H1 (cell line): ENCODE measurements around the gene HIGD2A. TPM values are rescaled to one million over a fixed set of nuclear protein-coding genes. Genes with fewer than 3 reads are reported as not detected.

Experiments
- CTCF ChIA-PET: fragments of 300-600 bp; sonication (Branson Sonifier 250); formaldehyde crosslinking; loops from one replicate; lab custom pipeline; 2021; ENCODE audit not compliant: partially characterized antibody; lab: Charles Lee
- POLR2A ChIA-PET: fragments of 300-600 bp; sonication (Branson Sonifier 250); formaldehyde crosslinking; loops from one replicate; lab custom pipeline; 2021; ENCODE audit warnings: inconsistent platforms; ENCODE audit not compliant: partially characterized antibody; lab: Charles Lee
- DNase-seq, 2 experiments: peaks; one replicate each; pipeline versions ENCODE4 v3.0.0 to v3.0.0-alpha.2; 2010 to 2022; ENCODE audit warnings: low spot score in 2 of 2, low read depth in 1 of 2, mixed read lengths in 1 of 2
- FAIRE-seq: peaks from 2 replicates; lab custom pipeline; 2011; peaks lifted over from hg19 to GRCh38; lab: Jason Lieb, UNC
- H2AFZ ChIP-seq: 2 replicates; pipeline ENCODE4 v1.8.1; 2012; ENCODE audit warnings: low read length, inconsistent platforms
- H2AK5ac ChIP-seq: 2 replicates; pipeline ENCODE4 v1.6.1; 2013; ENCODE audit warnings: low read depth, low read length
- H2BK120ac ChIP-seq: replicated peaks from 2 replicates; pipeline ENCODE3; 2013; ENCODE audit warnings: low read depth, low read length, inconsistent platforms
- H2BK12ac ChIP-seq: 2 replicates; pipeline ENCODE4 v1.6.1; 2013; ENCODE audit warnings: low read depth, low read length
- H2BK15ac ChIP-seq: 2 replicates; pipeline ENCODE4 v1.6.1; 2013; ENCODE audit warnings: low read length
- H2BK20ac ChIP-seq: 2 replicates; pipeline ENCODE4 v1.6.1; 2013; ENCODE audit warnings: low read length
- H2BK5ac ChIP-seq: 2 replicates; pipeline ENCODE4 v1.6.1; 2013; ENCODE audit warnings: low read depth, low read length
- H3K14ac ChIP-seq: 2 replicates; pipeline ENCODE4 v1.6.1; 2013; ENCODE audit warnings: inconsistent platforms; ENCODE audit not compliant: insufficient read length
- H3K18ac ChIP-seq: 2 replicates; pipeline ENCODE4 v1.6.1; 2013; ENCODE audit warnings: low read length; ENCODE audit errors: extremely low read depth
- H3K23ac ChIP-seq: 2 replicates; pipeline ENCODE4 v1.6.1; 2013; ENCODE audit warnings: inconsistent platforms; ENCODE audit not compliant: insufficient read length
- H3K23me2 ChIP-seq: 2 replicates; pipeline ENCODE4 v1.6.1; 2013; ENCODE audit warnings: low read depth, low read length
- H3K27ac ChIP-seq: 2 replicates; pipeline ENCODE4 v1.6.1; 2011; ENCODE audit warnings: low read depth, low read length, inconsistent platforms
- H3K27me3 ChIP-seq, 4 experiments: replicated peaks in 1 of 4; 1 replicate in 1 of 4; 2 replicates in 3 of 4; pipeline versions ENCODE4 v1.6.1 to v1.8.1; 2011 to 2013; ENCODE audit warnings: low read length in 3 of 4, mild to moderate bottlenecking in 3 of 4, inconsistent platforms in 2 of 4, mixed read lengths in 2 of 4, moderate library complexity in 1 of 4; ENCODE audit not compliant: control insufficient read depth in 3 of 4, insufficient read depth in 3 of 4; ENCODE audit errors: extremely low read depth in 1 of 4
- H3K36me3 ChIP-seq, 4 experiments: 2 replicates each; pipeline versions ENCODE4 v1.6.1 to v1.8.1; 2011 to 2013; ENCODE audit warnings: mild to moderate bottlenecking in 4 of 4, low read length in 3 of 4, moderate library complexity in 2 of 4, control low read depth in 1 of 4, inconsistent platforms in 1 of 4; ENCODE audit not compliant: insufficient read depth in 4 of 4, control insufficient read depth in 2 of 4
- H3K4ac ChIP-seq: replicated peaks from 2 replicates; pipeline ENCODE3; 2013; ENCODE audit warnings: low read length, low read depth, mixed read lengths, inconsistent platforms; ENCODE audit not compliant: insufficient read length
- H3K4me1 ChIP-seq, 4 experiments: replicated peaks in 1 of 4; 1 replicate in 1 of 4; 2 replicates in 3 of 4; pipeline versions ENCODE4 v1.6.1 to v1.8.1; 2011 to 2013; ENCODE audit warnings: low read length in 3 of 4, inconsistent platforms in 2 of 4, mixed read lengths in 1 of 4; ENCODE audit not compliant: insufficient read depth in 4 of 4, control insufficient read depth in 3 of 4
- H3K4me2 ChIP-seq, 2 experiments: 2 replicates each; pipeline versions ENCODE4 v1.6.1 to v1.8.1; 2011 to 2013; ENCODE audit warnings: low read depth in 2 of 2, low read length in 2 of 2, control low read depth in 1 of 2, inconsistent platforms in 1 of 2, mild to moderate bottlenecking in 1 of 2; ENCODE audit not compliant: insufficient read depth in 1 of 2
- H3K4me3 ChIP-seq, 4 experiments: fragments of 200-600, 300-600 bp in 1 of 4; sonication (generic), shearing (Covaris generic), sonication (Bioruptor Twin) in 1 of 4; 2 replicates each; pipeline versions ENCODE4 v1.5.1 to v1.8.1; 2011 to 2016; ENCODE audit warnings: low read length in 4 of 4, low read depth in 3 of 4, control low read depth in 2 of 4, inconsistent platforms in 2 of 4, mild to moderate bottlenecking in 2 of 4, mixed read lengths in 1 of 4, moderate library complexity in 1 of 4; ENCODE audit not compliant: insufficient read depth in 2 of 4; ENCODE audit errors: extremely low read depth in 1 of 4
- H3K56ac ChIP-seq: replicated peaks from 2 replicates; pipeline ENCODE3; 2013; ENCODE audit warnings: low read depth, mild to moderate bottlenecking, mixed read lengths, low read length, inconsistent platforms; ENCODE audit not compliant: insufficient read length
- H3K79me1 ChIP-seq: 2 replicates; pipeline ENCODE4 v1.6.1; 2013; ENCODE audit warnings: low read depth, low read length, control low read depth
- H3K79me2 ChIP-seq, 2 experiments: 2 replicates each; pipeline versions ENCODE4 v1.6.1 to v1.8.1; 2012 to 2013; ENCODE audit warnings: low read length in 2 of 2, mild to moderate bottlenecking in 2 of 2, inconsistent platforms in 1 of 2; ENCODE audit not compliant: insufficient read depth in 2 of 2, control insufficient read depth in 1 of 2
- H3K9ac ChIP-seq, 4 experiments: replicated peaks in 1 of 4; 1 replicate in 1 of 4; 2 replicates in 3 of 4; pipeline versions ENCODE4 v1.6.1 to v1.8.1; 2011 to 2013; ENCODE audit warnings: low read depth in 3 of 4, low read length in 3 of 4, control low read depth in 2 of 4, mild to moderate bottlenecking in 2 of 4, moderate library complexity in 2 of 4, inconsistent platforms in 1 of 4; ENCODE audit errors: extremely low read depth in 1 of 4
- H3K9me3 ChIP-seq, 2 experiments: 2 replicates each; pipeline versions ENCODE4 v1.6.1 to v1.8.1; 2012 to 2013; ENCODE audit warnings: mild to moderate bottlenecking in 2 of 2, moderate library complexity in 2 of 2, control low read depth in 1 of 2, inconsistent platforms in 1 of 2, low read depth in 1 of 2, low read length in 1 of 2, mixed read lengths in 1 of 2; ENCODE audit not compliant: insufficient read depth in 2 of 2
- H4K20me1 ChIP-seq, 2 experiments: replicated peaks in 1 of 2; 2 replicates each; pipeline versions ENCODE3 to v1.8.1; 2011 to 2013; ENCODE audit warnings: inconsistent platforms in 2 of 2, low read length in 2 of 2, mild to moderate bottlenecking in 1 of 2; ENCODE audit not compliant: insufficient read depth in 2 of 2, control insufficient read depth in 1 of 2
- H4K5ac ChIP-seq: 2 replicates; pipeline ENCODE4 v1.6.1; 2013; ENCODE audit warnings: low read length, low read depth, mixed read lengths, inconsistent platforms; ENCODE audit not compliant: insufficient read length
- H4K8ac ChIP-seq: 2 replicates; pipeline ENCODE4 v1.8.0; 2013; ENCODE audit warnings: mild to moderate bottlenecking, moderate library complexity, low read length, inconsistent platforms; ENCODE audit not compliant: insufficient read depth; ENCODE audit errors: extremely low read depth
- H4K91ac ChIP-seq: replicated peaks from 2 replicates; pipeline ENCODE3; 2013; ENCODE audit warnings: low read length, mixed read lengths, inconsistent platforms; ENCODE audit not compliant: insufficient read length
- EGR1 ChIP-seq: IDR thresholded peaks from 2 replicates; pipeline ENCODE4 v1.6.1; 2011; ENCODE audit warnings: low read depth, low read length, borderline replicate concordance
- JUND ChIP-seq: IDR thresholded peaks from 2 replicates; pipeline ENCODE4 v1.6.1; 2011; ENCODE audit warnings: mild to moderate bottlenecking, improper control_type of control experiment, low read length
- KDM1A ChIP-seq: fragments of 200-600, 300-600 bp; sonication (generic); IDR thresholded peaks from 2 replicates; pipeline ENCODE4 v1.7.1; 2016; ENCODE audit warnings: mild to moderate bottlenecking, low read length, borderline replicate concordance
- MAFK ChIP-seq: IDR thresholded peaks from 2 replicates; pipeline ENCODE4 v1.6.1; 2012; ENCODE audit warnings: low read depth, mild to moderate bottlenecking, improper control_type of control experiment, low read length
- MAX ChIP-seq: IDR thresholded peaks from 2 replicates; pipeline ENCODE4 v1.6.1; 2012; ENCODE audit warnings: inconsistent platforms
- NRF1 ChIP-seq: IDR thresholded peaks from 2 replicates; pipeline ENCODE4 v1.6.1; 2011; ENCODE audit warnings: mild to moderate bottlenecking, low read depth, low read length, improper control_type of control experiment
- RBBP5 ChIP-seq: IDR thresholded peaks from 2 replicates; pipeline ENCODE4 v1.7.1; 2012; ENCODE audit warnings: low read depth, mild to moderate bottlenecking, inconsistent platforms, low read length, moderate library complexity, borderline replicate concordance
- TAF1 ChIP-seq: IDR thresholded peaks from 2 replicates; pipeline ENCODE4 v1.6.1; 2011; ENCODE audit warnings: mild to moderate bottlenecking, low read depth, low read length
- TBP ChIP-seq: IDR thresholded peaks from 2 replicates; pipeline ENCODE4 v1.6.1; 2011; ENCODE audit warnings: low read depth, low read length, improper control_type of control experiment
- TEAD4 ChIP-seq: IDR thresholded peaks from 2 replicates; pipeline ENCODE4 v1.6.1; 2012; ENCODE audit warnings: low read depth, low read length, inconsistent platforms, mixed read lengths
- YY1 ChIP-seq: IDR thresholded peaks from 2 replicates; pipeline ENCODE4 v1.6.1; 2011; ENCODE audit warnings: low read depth, mild to moderate bottlenecking, low read length
- WGBS, 2 experiments: shearing (Covaris generic) in 1 of 2; methylation state at CpG; one replicate each; pipeline versions ENCODE4 v1.1.6 to v1.1.7; 2013 to 2015; ENCODE audit warnings: low lambda C conversion rate in 2 of 2, mixed read lengths in 2 of 2, inconsistent platforms in 1 of 2, low coverage in 1 of 2, missing lambda C conversion rate in 1 of 2; ENCODE audit not compliant: insufficient replicate concordance in 2 of 2, insufficient coverage in 1 of 2, insufficient read length in 1 of 2; ENCODE audit errors: extremely low coverage in 1 of 2, missing lambda C conversion rate in 1 of 2; 5-methylcytosine and 5-hydroxymethylcytosine counted together
- polyA plus RNA-seq, 7 experiments: library from polyadenylated mRNA; depleted of rRNA in 3 of 7; stranded (reverse) in 5 of 7; unstranded in 2 of 7; fragments of >200 nt in 5 of 7; fragments of 200-250 nt in 2 of 7; gene quantifications; 1 replicate in 5 of 7; 2 replicates in 1 of 7; 4 replicates in 1 of 7; pipeline versions ENCODE4 v1.2.1 to v1.2.3, GENCODE V29; 2011 to 2013; ENCODE audit warnings: missing spikeins in 2 of 7, mixed read lengths in 2 of 7
- total RNA-seq: library from RNA; stranded (reverse); fragmentation: NEBNext Ultra II Directional; extraction: Animal tissue kit (Norgen Biotek cat#: 25700); gene quantifications from 2 replicates; pipeline ENCODE4 v1.2.1, GENCODE V29; 2021

HIGD2A gene
- total and polyA plus RNA-seq, 2 of the 8 experiments (the other 6 are each of a cell fraction or from before 2014, with no cell fraction given), result 95.5 to 264 TPM

DNA sequence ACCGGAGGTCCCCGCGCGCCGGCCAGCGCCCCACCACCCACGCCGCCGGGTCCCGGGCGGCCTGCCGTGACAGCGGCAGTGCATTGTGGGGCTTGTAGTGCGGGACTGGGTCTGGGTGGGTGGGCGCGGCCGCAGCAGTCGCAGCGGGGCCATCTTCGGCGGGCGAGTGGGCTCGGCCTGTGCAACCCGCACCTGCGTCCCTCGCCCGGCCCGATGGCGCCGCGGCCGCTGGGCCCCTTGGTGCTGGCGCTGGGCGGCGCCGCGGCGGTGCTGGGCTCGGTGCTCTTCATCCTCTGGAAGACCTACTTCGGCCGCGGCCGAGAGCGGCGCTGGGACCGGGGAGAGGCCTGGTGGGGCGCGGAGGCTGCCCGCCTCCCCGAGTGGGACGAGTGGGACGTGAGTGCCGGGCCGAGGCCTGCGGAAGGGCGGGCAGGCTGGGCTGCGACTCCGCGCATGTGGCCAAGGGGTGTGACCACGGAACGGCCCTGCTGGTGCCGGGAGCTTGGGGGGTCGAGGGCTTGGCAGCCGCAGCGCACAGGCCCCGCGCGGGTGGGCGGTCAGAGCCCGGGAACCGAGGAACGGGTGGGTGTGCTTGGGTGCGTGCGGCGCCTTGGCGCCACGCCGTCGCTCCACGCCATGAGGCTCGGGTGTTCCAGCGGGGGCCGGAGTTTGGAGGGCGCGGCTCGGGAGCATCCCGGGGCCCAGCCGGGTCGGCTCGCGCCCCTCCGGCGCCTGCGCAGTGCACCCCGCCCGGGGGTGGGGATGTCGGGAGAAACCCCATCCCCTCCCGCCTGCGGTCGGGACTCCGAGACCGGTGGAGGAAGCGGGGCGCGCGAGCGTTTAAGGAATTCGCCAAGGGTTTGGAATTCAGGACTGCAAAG, 23.0 kb upstream of the HIGD2A start, which contains the start of gene ARL10:
TSS of gene ARL10 (plus strand) at position 137 of the 881 bp plus-strand sequence. CDS start at position 214, 77 bp downstream.
- Histone ChIP-seq H4K91ac (no peak within 1 kb of the TSS), H3K4me1 (peaks cover 0 to 5% (median 3%) of the 10 kb centered on the region in 4 experiments; a peak in 4 of 7 replicates), H3K56ac (no peak within 1 kb of the TSS), H3K9me3 (no peaks in the 10 kb centered on the region), H4K5ac (peak within 1 kb of the TSS; percentile 29), H4K20me1 (peaks cover 0 to 3% of the 10 kb centered on the region in 2 experiments), H2BK5ac (no peak within 1 kb of the TSS), H3K79me2 (peaks cover 0 to 3% of the 10 kb centered on the region in 2 experiments; a peak in 2 of 4 replicates), H2AFZ (peak within 1 kb of the TSS; percentile 80; the same call in 1 of the 2 replicates), H3K9ac (peak within 1 kb of the TSS in 2 of 4 experiments; percentile 35 to 55; a peak in 3 of 7 replicates), H3K27me3 (peaks cover 7 to 42% (median 34%) of the 10 kb centered on the region in 4 experiments), H3K4ac (no peak within 1 kb of the TSS), H2AK5ac (no peak within 1 kb of the TSS), H3K4me2 (peak within 1 kb of the TSS; percentile 79 to 91), H3K23ac (no peak within 1 kb of the TSS), H3K4me3 (peak within 1 kb of the TSS; percentile 61 to 82 (median 68)), H3K18ac (peak within 1 kb of the TSS; percentile 66), H2BK15ac (0 out of 2 replicates have a peak within 1 kb of the TSS, but pooled peaks have one; percentile 61), H3K36me3 (peaks cover 0 to 3% (median 0%) of the 10 kb centered on the region in 4 experiments; a peak in 3 of 8 replicates), H3K23me2 (peaks cover 19% of the 10 kb centered on the region), H3K14ac (no peak within 1 kb of the TSS), H3K27ac (no peak within 1 kb of the TSS), H3K79me1 (peaks cover 2% of the 10 kb centered on the region; the same call in 1 of the 2 replicates), H2BK12ac (0 out of 2 replicates have a peak within 1 kb of the TSS, but pooled peaks have one; percentile 2), H4K8ac (peak within 1 kb of the TSS; percentile 73), H2BK120ac (no peak within 1 kb of the TSS), H2BK20ac (no peak within 1 kb of the TSS)
- ChIA-PET CTCF (no interaction called here), POLR2A (interaction anchor here (0.8 to 1.6 kb wide), 4 partner anchors 10 to 26 kb away, joined by 3 to 11 read pairs (median 3); partner anchors contain the start of genes HIGD2A and NOP16)
- DNase-seq (peak in 1 of 2 experiments; percentile 72), FAIRE-seq (no peak)
- 2% methylated on average over 49 of the region's 108 CpGs; no CpG with 5 or more reads in 1 of the 2 experiments for WGBS, 2 experiments
- TF ChIP-seq YY1, result peak; percentile 43; the same call in 1 of the 2 replicates
- TF ChIP-seq JUND, result no peak
- no peak for TF ChIP-seq RBBP5
- TF ChIP-seq MAX, result peak; percentile 91
- no peak for TF ChIP-seq KDM1A
- no peak for TF ChIP-seq TBP
- TF ChIP-seq MAFK, result no peak
- TF ChIP-seq TEAD4, result no peak
- peak; percentile 7; the same call in 1 of the 2 replicates for TF ChIP-seq EGR1
- TF ChIP-seq TAF1, result no peak
- TF ChIP-seq NRF1, result peak; percentile 64
